Activated T-helper 2 cell treated with anti-CD3 and anti-CD28 coated beads, Interferon-gamma antibody, Interleukin-2, Interleukin-4, amounts not matched to agents 10 μg/mL and 5 μg/mL and 100 μg/mL, durations not matched to agents 14 hours and 24 hours and 36 hours (primary cell): ENCODE results near the gene MYMX. TPM values are rescaled to one million over a fixed set of nuclear protein-coding genes. Genes with fewer than 3 reads are reported as not detected.
A peak's percentile ranks its signal among the peaks of the same experiment; 100 is the strongest.

Experiments used
- DNase-seq: peaks from one replicate; pipeline ENCODE4 v3.0.0; 2021; ENCODE audit warnings: low spot score
- H3K27ac Mint-ChIP-seq: one replicate; pipeline ENCODE4 v1.8.0; 2021; ENCODE audit warnings: mixed read lengths
- H3K27me3 Mint-ChIP-seq: one replicate; pipeline ENCODE4 v1.8.0; 2021; ENCODE audit warnings: low read depth, mixed read lengths
- H3K36me3 Mint-ChIP-seq: one replicate; pipeline ENCODE4 v1.8.0; 2021; ENCODE audit warnings: low read depth, mixed read lengths
- H3K4me1 Mint-ChIP-seq: one replicate; pipeline ENCODE4 v1.8.0; 2021; ENCODE audit warnings: low read depth, mixed read lengths
- H3K4me3 Mint-ChIP-seq: one replicate; pipeline ENCODE4 v1.8.0; 2021; ENCODE audit warnings: low read depth, mild to moderate bottlenecking, moderate library complexity, mixed read lengths
- H3K9me3 Mint-ChIP-seq: one replicate; pipeline ENCODE4 v1.8.0; 2021; ENCODE audit warnings: mixed read lengths
- intact Hi-C: fragments of 100-400 bp; cut with micrococcal nuclease; formaldehyde crosslinking; loops from one replicate; pipeline ENCODE4 v1.15.1; 2023
- total RNA-seq: library from RNA; stranded (reverse); gene quantifications from 2 replicates; pipeline ENCODE4 v1.2.3, GENCODE V29; 2022

Gene MYMX
- total RNA-seq, 1 donor from 2014 or later = not detected

DNA sequence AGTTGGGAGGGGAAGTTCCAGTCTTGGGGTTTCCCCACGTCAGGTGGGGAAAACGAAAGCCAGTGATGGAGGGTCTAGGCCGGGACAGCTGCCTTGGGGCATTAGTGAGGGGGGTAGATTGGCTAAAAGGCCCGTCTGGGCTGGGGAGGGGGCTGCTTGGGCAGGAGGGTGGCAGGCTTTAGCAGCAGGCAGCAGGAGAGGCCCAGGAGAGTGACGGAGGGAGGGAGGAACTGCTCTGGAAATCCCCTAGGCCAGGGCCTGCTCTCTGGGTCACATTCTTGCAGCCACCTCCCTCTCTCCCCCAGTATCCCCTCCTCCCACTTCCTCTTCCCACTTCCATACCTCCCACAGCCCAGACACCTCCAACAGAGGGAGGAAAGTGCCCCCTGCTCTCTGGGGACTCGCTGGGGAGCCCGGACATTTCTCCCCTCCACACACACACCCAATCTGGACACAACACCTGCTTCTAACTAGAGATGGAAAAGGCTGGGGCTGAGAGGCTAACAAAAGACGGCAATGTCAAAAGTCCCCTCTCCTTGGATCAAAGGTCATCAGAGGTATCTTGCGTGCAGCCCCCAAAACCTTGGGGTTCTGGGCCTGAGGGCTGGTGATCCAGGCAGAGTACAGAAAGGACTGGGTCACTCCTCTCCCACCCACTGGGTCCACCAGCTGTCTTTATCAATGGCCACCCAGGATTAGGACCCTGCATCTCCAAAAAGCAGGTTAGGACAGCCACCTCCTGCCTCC, 46.8 kb downstream of the MYMX start:
- Mint-ChIP-seq H3K9me3 (no peaks in the 10 kb centered on the region), H3K36me3 (peaks cover 47% of the 10 kb centered on the region), H3K27me3 (peaks cover 2% of the 10 kb centered on the region), H3K4me3 (peak overlapping the region; percentile 97), H3K27ac (peak overlapping the region; percentile 91), H3K4me1 (peaks cover 46% of the 10 kb centered on the region)
- intact Hi-C loops = loop anchor here (1.0 to 10.0 kb wide), 3 partner anchors 25 to 191 kb away; partner anchors contain the start of gene AARS2
- no peak for DNase-seq

GRCh38 chr6:44264154-44265006, 47.7 kb downstream of the MYMX start:
- Mint-ChIP-seq H3K36me3 (peaks cover 40% of the 10 kb centered on the region), H3K4me3 (peak overlapping the region; percentile 97), H3K27ac (peak overlapping the region; percentile 91), H3K27me3 (peaks cover 10% of the 10 kb centered on the region), H3K4me1 (peaks cover 40% of the 10 kb centered on the region), H3K9me3 (no peaks in the 10 kb centered on the region)
- no peak for DNase-seq
- intact Hi-C loops = loop anchor here (1.0 to 10.0 kb wide), 6 partner anchors 7 to 190 kb away; partner anchors contain the start of genes AARS2, CDC5L, MRPL14 and SLC35B2

- H3K36me3 Mint-ChIP-seq = peaks cover 39% of the 10 kb centered on the region
- peak within 1 kb of the TSS; percentile 97 for H3K4me3 Mint-ChIP-seq
- peaks cover 18% of the 10 kb centered on the region for H3K27me3 Mint-ChIP-seq
- H3K4me1 Mint-ChIP-seq = peaks cover 43% of the 10 kb centered on the region
- DNase-seq = peak; percentile 89
- no peaks in the 10 kb centered on the region for H3K9me3 Mint-ChIP-seq
- H3K27ac Mint-ChIP-seq = peak within 1 kb of the TSS; percentile 91
- intact Hi-C loops = loop anchor here (1.0 to 10.0 kb wide), 6 partner anchors 8 to 190 kb away; partner anchors contain the start of genes AARS2, CDC5L, MRPL14 and SLC35B2
These were observed 48.4 kb downstream of the MYMX start, which contains the start of gene NFKBIE for GRCh38 chr6:44265007-44265721. TSS of gene NFKBIE (minus strand) at chr6:44265551. CDS start at chr6:44265346, 205 bp downstream.

- Mint-ChIP-seq H3K36me3 (peaks cover 33% of the 10 kb centered on the region), H3K9me3 (no peaks in the 10 kb centered on the region), H3K4me3 (peak overlapping the region; percentile 97), H3K4me1 (peaks cover 41% of the 10 kb centered on the region), H3K27me3 (peaks cover 18% of the 10 kb centered on the region), H3K27ac (peak overlapping the region; percentile 82)
- intact Hi-C loops = loop anchor here (1.0 to 10.0 kb wide), 6 partner anchors 8 to 189 kb away; partner anchors contain the start of genes AARS2, CDC5L, MRPL14 and SLC35B2
- no peak for DNase-seq
These were observed 49.1 kb downstream of the MYMX start for GRCh38 chr6:44265722-44266233.

DNA sequence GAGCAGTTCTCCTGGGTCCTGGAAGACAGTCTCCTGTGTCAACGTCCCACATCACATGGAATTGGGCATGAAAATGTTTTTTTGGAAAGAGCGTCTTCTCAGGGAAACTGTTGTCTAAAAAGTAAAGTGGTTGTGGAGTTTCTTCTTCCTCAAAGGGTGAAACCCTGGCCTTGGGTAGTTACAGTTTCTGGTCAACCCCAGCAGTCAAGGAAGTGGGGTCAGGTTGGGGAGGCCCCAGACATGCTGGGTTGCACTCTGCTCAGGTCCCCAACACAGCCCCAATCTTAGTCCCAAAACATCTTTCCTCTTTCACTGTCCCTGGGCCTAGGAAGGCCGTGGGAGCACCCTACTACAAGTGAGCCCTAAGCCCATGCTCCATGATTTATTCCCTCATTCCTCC, 49.6 kb downstream of the MYMX start:
- DNase-seq = no peak
- intact Hi-C loops = loop anchor here (5.0 to 10.0 kb wide), 3 partner anchors 121 to 188 kb away; partner anchors contain the start of genes CDC5L, MRPL14 and TMEM63B
- Mint-ChIP-seq H3K27me3 (peaks cover 22% of the 10 kb centered on the region), H3K9me3 (no peaks in the 10 kb centered on the region), H3K27ac (peak overlapping the region; percentile 82), H3K36me3 (peaks cover 28% of the 10 kb centered on the region), H3K4me1 (peaks cover 36% of the 10 kb centered on the region), H3K4me3 (peak overlapping the region; percentile 64)

DNA sequence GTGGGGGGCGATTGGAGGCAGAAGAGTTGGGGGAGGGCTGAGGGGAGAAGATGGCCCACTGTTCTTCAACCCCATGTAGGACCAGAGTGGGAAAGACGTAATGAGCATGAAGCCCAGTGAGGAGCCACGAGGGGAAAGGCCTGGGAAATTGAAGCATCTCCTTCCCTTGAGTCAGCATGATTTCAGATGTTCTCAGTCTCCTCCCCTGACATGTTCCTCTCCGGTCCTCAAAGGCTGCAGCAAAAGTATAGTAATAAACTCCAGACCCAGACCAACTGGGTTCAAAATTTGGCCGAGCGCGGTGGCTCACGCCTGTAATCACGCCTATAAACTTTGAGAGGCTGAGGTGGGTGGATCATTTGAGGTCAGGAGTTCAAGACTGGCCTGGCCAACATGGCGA, 50.5 kb downstream of the MYMX start:
- no peaks in the 10 kb centered on the region for H3K9me3 Mint-ChIP-seq
- H3K27me3 Mint-ChIP-seq = peaks cover 29% of the 10 kb centered on the region
- intact Hi-C loops = loop anchor here (5.0 to 10.0 kb wide), 3 partner anchors 120 to 188 kb away; partner anchors contain the start of genes CDC5L, MRPL14 and TMEM63B
- H3K27ac Mint-ChIP-seq = no peak overlapping the region
- H3K4me3 Mint-ChIP-seq = no peak overlapping the region
- H3K36me3 Mint-ChIP-seq = peaks cover 23% of the 10 kb centered on the region
- peaks cover 35% of the 10 kb centered on the region for H3K4me1 Mint-ChIP-seq
- no peak for DNase-seq

Other genes starting within 250 kb of the MYMX start
- 67.3 and 70.3 TPM in 2 replicates for gene MRPL14, start 89.5 kb upstream of the MYMX start, total RNA-seq
- 20.3 and 23.6 TPM in 2 replicates for gene TMEM63B, start 89.4 kb upstream of the MYMX start, total RNA-seq
- 0.09 and 0.30 TPM in 2 replicates for gene CAPN11, start 58.1 kb upstream of the MYMX start, total RNA-seq
- 125 and 134 TPM in 2 replicates for gene SLC29A1, start 6.7 kb downstream of the MYMX start, total RNA-seq
- gene HSP90AB1, start 30.2 kb downstream of the MYMX start, total RNA-seq = 2,402 and 2,404 TPM in 2 replicates
- 27.6 and 29.6 TPM in 2 replicates for gene SLC35B2, start 40.6 kb downstream of the MYMX start, total RNA-seq
- gene NFKBIE, start 48.6 kb downstream of the MYMX start, total RNA-seq = 23.8 and 25.1 TPM in 2 replicates
- gene TMEM151B, start 53.5 kb downstream of the MYMX start, total RNA-seq = 0.05 TPM in 1 of 2 replicates, not detected in the other
- gene AARS2, start 96.4 kb downstream of the MYMX start, total RNA-seq = 21.6 and 22.9 TPM in 2 replicates
- gene SPATS1, start 125.7 kb downstream of the MYMX start, total RNA-seq = not detected in 2 replicates
- 27.7 and 28.1 TPM in 2 replicates for gene CDC5L, start 170.8 kb downstream of the MYMX start, total RNA-seq